Neural crest cell (in vitro differentiated cells): ENCODE data around the gene NOMO2. TPM values are rescaled to one million over a fixed set of nuclear protein-coding genes. Genes with fewer than 3 reads are reported as not detected.
"Not testable (repeated sequence)": the region's sequence is repeated elsewhere in the genome, so short reads cannot be mapped to it uniquely, and the experiment has no call there.

Source experiments
- DNase-seq: peaks from one replicate; pipeline ENCODE4 v3.0.0; 2021; ENCODE audit warnings: low read depth, mixed read lengths, low spot score
- H3K27ac Mint-ChIP-seq: one replicate; pipeline ENCODE4 v1.8.0; 2021; ENCODE audit warnings: mild to moderate bottlenecking, mixed read lengths; ENCODE audit not compliant: unreplicated experiment
- H3K27me3 Mint-ChIP-seq: 2 replicates; pipeline ENCODE4 v1.8.0; 2021; ENCODE audit warnings: low read depth, mild to moderate bottlenecking, mixed read lengths
- H3K36me3 Mint-ChIP-seq: 2 replicates; pipeline ENCODE4 v1.8.0; 2021; ENCODE audit warnings: low read depth, mild to moderate bottlenecking, mixed read lengths
- H3K4me1 Mint-ChIP-seq: 2 replicates; pipeline ENCODE4 v1.8.0; 2021; ENCODE audit warnings: mixed read lengths
- H3K4me3 Mint-ChIP-seq: one replicate; pipeline ENCODE4 v1.8.0; 2021; ENCODE audit warnings: mild to moderate bottlenecking, mixed read lengths
- H3K9me3 Mint-ChIP-seq: 2 replicates; pipeline ENCODE4 v1.8.0; 2021; ENCODE audit warnings: mixed read lengths
- total RNA-seq: library from RNA; stranded (reverse); gene quantifications from 2 replicates; pipeline ENCODE4 v1.2.1, GENCODE V29; 2021

NOMO2 gene
- total RNA-seq, 1 donor from 2014 or later = 86.7 TPM

GRCh38 chr16:18572973-18573372, 11.1 kb upstream of the NOMO2 start:
- not testable (repeated sequence) for H3K4me3 Mint-ChIP-seq, H3K4me1 Mint-ChIP-seq

DNA sequence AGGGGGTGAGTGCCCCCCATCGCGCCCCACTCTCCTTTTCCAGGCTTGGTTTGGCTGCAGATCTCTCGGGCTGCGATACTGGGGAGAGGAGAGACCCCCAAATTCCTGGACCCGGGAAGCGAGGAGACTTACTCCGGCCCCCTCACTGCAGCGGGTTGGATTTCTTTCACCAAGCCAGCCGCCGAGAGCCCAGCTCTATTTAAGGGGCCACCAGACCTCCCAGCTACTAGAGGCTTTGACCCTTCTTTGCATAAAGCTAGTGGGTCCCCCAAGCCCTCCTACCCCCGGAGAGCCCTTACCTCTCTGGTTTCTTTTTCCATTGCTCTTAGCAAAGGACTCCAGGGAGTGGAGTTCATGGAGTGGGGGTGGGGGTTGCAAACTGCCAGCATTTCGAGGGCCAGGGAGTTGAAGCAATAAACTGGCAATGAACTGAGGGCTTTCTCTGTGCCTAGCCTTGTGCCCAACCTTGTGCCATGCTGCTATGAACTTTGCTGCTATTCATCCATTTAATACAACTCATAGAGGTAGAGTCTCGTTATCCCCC, 9.5 kb upstream of the NOMO2 start:
- not testable (repeated sequence) for DNase-seq, H3K9me3 Mint-ChIP-seq, H3K27me3 Mint-ChIP-seq, H3K27ac Mint-ChIP-seq, H3K4me3 Mint-ChIP-seq, H3K36me3 Mint-ChIP-seq, H3K4me1 Mint-ChIP-seq

More at GRCh38 chr16:18572973-18573372, 11.1 kb upstream of the NOMO2 start:
- not testable (repeated sequence) for H3K9me3 Mint-ChIP-seq, H3K27me3 Mint-ChIP-seq, H3K36me3 Mint-ChIP-seq, DNase-seq, H3K27ac Mint-ChIP-seq

GRCh38 chr16:18570529-18571306, 8.8 kb upstream of the NOMO2 start:
- H3K36me3 Mint-ChIP-seq, H3K4me1 Mint-ChIP-seq, H3K27me3 Mint-ChIP-seq, H3K9me3 Mint-ChIP-seq, DNase-seq, H3K4me3 Mint-ChIP-seq, H3K27ac Mint-ChIP-seq: not testable (repeated sequence)

GRCh38 chr16:18560416-18561220, 1.3 kb downstream of the NOMO2 start:
- H3K4me1 Mint-ChIP-seq, DNase-seq, H3K27me3 Mint-ChIP-seq, H3K9me3 Mint-ChIP-seq, H3K36me3 Mint-ChIP-seq, H3K27ac Mint-ChIP-seq: not testable (repeated sequence)
- H3K4me3 Mint-ChIP-seq = peak overlapping the region; percentile 82

- H3K27ac Mint-ChIP-seq, H3K4me1 Mint-ChIP-seq, H3K36me3 Mint-ChIP-seq, DNase-seq, H3K9me3 Mint-ChIP-seq, H3K4me3 Mint-ChIP-seq, H3K27me3 Mint-ChIP-seq: not testable (repeated sequence)
Observed at GRCh38 chr16:18553671-18554070, 8.2 kb downstream of the NOMO2 start.

GRCh38 chr16:18547382-18547781, 14.5 kb downstream of the NOMO2 start:
- H3K4me3 Mint-ChIP-seq, H3K4me1 Mint-ChIP-seq, H3K27me3 Mint-ChIP-seq, H3K27ac Mint-ChIP-seq, H3K36me3 Mint-ChIP-seq, DNase-seq, H3K9me3 Mint-ChIP-seq: not testable (repeated sequence)

GRCh38 chr16:18546853-18547252, 15.0 kb downstream of the NOMO2 start:
- not testable (repeated sequence) for H3K4me1 Mint-ChIP-seq, H3K4me3 Mint-ChIP-seq, H3K27me3 Mint-ChIP-seq, H3K9me3 Mint-ChIP-seq, H3K27ac Mint-ChIP-seq, H3K36me3 Mint-ChIP-seq, DNase-seq

- not testable (repeated sequence) for H3K36me3 Mint-ChIP-seq, H3K4me1 Mint-ChIP-seq, H3K27ac Mint-ChIP-seq, H3K27me3 Mint-ChIP-seq, DNase-seq, H3K4me3 Mint-ChIP-seq, H3K9me3 Mint-ChIP-seq
Observed at GRCh38 chr16:18544232-18545081, 17.4 kb downstream of the NOMO2 start.

- not testable (repeated sequence) for DNase-seq, H3K36me3 Mint-ChIP-seq, H3K4me3 Mint-ChIP-seq, H3K9me3 Mint-ChIP-seq, H3K4me1 Mint-ChIP-seq, H3K27ac Mint-ChIP-seq, H3K27me3 Mint-ChIP-seq
Observed at GRCh38 chr16:18541912-18542311, 20.0 kb downstream of the NOMO2 start.
